ENCODE results near the gene PSMB4. TPM values are rescaled to one million over a fixed set of nuclear protein-coding genes. Genes with fewer than 3 reads are reported as not detected.
"Not testable (repeated sequence)": the region's sequence is repeated elsewhere in the genome, so short reads cannot be mapped to it uniquely, and the experiment has no call there.

PSMB4 gene
- total RNA-seq, 5 donors from 2014 or later (not counting 1 experiment from before 2014, with no cell fraction given): 221 to 283 (median 232) TPM

- ATAC-seq (replicated peaks in 1 of 4): no peak
- Histone ChIP-seq H3K36me3 (ENCODE audit: control insufficient read depth in 2 of 2, extremely low read depth in 1 of 2, insufficient read depth in 1 of 2, low read length in 1 of 2) (peaks cover 5 to 80% of the 10 kb centered on the region in 2 donors), H3K27ac (ENCODE audit: low read length) (no peak overlapping the region), H3K4me3 (ENCODE audit: control insufficient read depth in 1 of 2, extremely low read depth in 1 of 2, low read length in 1 of 2) (no peak overlapping the region), H3K4me1 (ENCODE audit: control insufficient read depth in 1 of 2, extremely low read depth in 1 of 2, insufficient read depth in 2 of 2, low read length in 2 of 2) (no peaks in the 10 kb centered on the region), H3K27me3 (replicated peaks in 1 of 2; ENCODE audit: control insufficient read depth in 2 of 2, extremely low read depth in 1 of 2, insufficient read depth in 2 of 2, low read length in 1 of 2) (no peaks in the 10 kb centered on the region), H3K9me3 (no peaks in the 10 kb centered on the region)
- Mint-ChIP-seq H3K4me1 (peaks cover 5 to 8% (median 7%) of the 10 kb centered on the region in 3 donors), H3K27ac (no peak overlapping the region), H3K4me3 (no peak overlapping the region), H3K9me3 (no peaks in the 10 kb centered on the region), H3K36me3 (peaks cover 53% of the 10 kb centered on the region), H3K27me3 (no peaks in the 10 kb centered on the region)
- DNase-seq: no peak
- ChIA-PET CTCF (no interaction called here), POLR2A (interaction anchor here (0.6 to 0.8 kb wide), 2 partner anchors 8 to 10 kb away, joined by 3 read pairs; no protein-coding TSS in a partner anchor)
- WGBS (ENCODE audit: insufficient coverage): 97% methylated on average over 5 of the region's 7 CpGs
Measured at GRCh38 chr1:151428068-151428467, 28.7 kb downstream of the PSMB4 start.

GRCh38 chr1:151433827-151434226, 34.5 kb downstream of the PSMB4 start:
- ATAC-seq (replicated peaks in 1 of 4); H3K27ac Mint-ChIP-seq; H3K9me3 ChIP-seq; DNase-seq; H3K27me3 Mint-ChIP-seq; H3K4me3 ChIP-seq (ENCODE audit: control insufficient read depth in 1 of 2, extremely low read depth in 1 of 2, low read length in 1 of 2); H3K4me3 Mint-ChIP-seq; H3K9me3 Mint-ChIP-seq; H3K27me3 ChIP-seq (replicated peaks in 1 of 2; ENCODE audit: control insufficient read depth in 2 of 2, extremely low read depth in 1 of 2, insufficient read depth in 2 of 2, low read length in 1 of 2); CTCF ChIA-PET; POLR2A ChIA-PET; H3K27ac ChIP-seq (ENCODE audit: low read length): not testable (repeated sequence)
- Histone ChIP-seq H3K36me3 (ENCODE audit: control insufficient read depth in 2 of 2, extremely low read depth in 1 of 2, insufficient read depth in 1 of 2, low read length in 1 of 2) (peaks cover 0 to 36% of the 10 kb centered on the region in 2 donors), H3K4me1 (ENCODE audit: control insufficient read depth in 1 of 2, extremely low read depth in 1 of 2, insufficient read depth in 2 of 2, low read length in 2 of 2) (peaks cover 0 to 18% of the 10 kb centered on the region in 2 experiments)
- H3K36me3 Mint-ChIP-seq: peaks cover 13% of the 10 kb centered on the region
- peaks cover 35 to 38% (median 38%) of the 10 kb centered on the region in 3 donors for H3K4me1 Mint-ChIP-seq
- WGBS (ENCODE audit: insufficient coverage): 96% methylated on average over 5 of the region's 5 CpGs

- H3K9me3 ChIP-seq: no peaks in the 10 kb centered on the region
- Mint-ChIP-seq H3K36me3 (peaks cover 10% of the 10 kb centered on the region), H3K9me3 (no peaks in the 10 kb centered on the region), H3K27me3 (no peaks in the 10 kb centered on the region), H3K27ac (peak overlapping the region in 1 of 2 donors; percentile 68), H3K4me3 (no peak overlapping the region), H3K4me1 (peaks cover 45 to 48% (median 48%) of the 10 kb centered on the region in 3 donors)
- no peaks in the 10 kb centered on the region for H3K27me3 ChIP-seq (replicated peaks in 1 of 2; ENCODE audit: control insufficient read depth in 2 of 2, extremely low read depth in 1 of 2, insufficient read depth in 2 of 2, low read length in 1 of 2)
- peaks cover 0 to 24% of the 10 kb centered on the region in 2 donors for H3K36me3 ChIP-seq (ENCODE audit: control insufficient read depth in 2 of 2, extremely low read depth in 1 of 2, insufficient read depth in 1 of 2, low read length in 1 of 2)
- H3K27ac ChIP-seq (ENCODE audit: low read length): no peak overlapping the region
- ATAC-seq (replicated peaks in 1 of 4) (no peak), DNase-seq (no peak)
- WGBS (ENCODE audit: insufficient coverage): no CpG with 5 or more reads among the region's 3 CpGs
- H3K4me3 ChIP-seq (ENCODE audit: control insufficient read depth in 1 of 2, extremely low read depth in 1 of 2, low read length in 1 of 2): no peak overlapping the region
- POLR2A ChIA-PET: interaction anchor here in 1 of 2 donors (0.5 kb wide), 1 partner anchor 18 kb away, joined by 3 read pairs; no protein-coding TSS in a partner anchor
- H3K4me1 ChIP-seq (ENCODE audit: control insufficient read depth in 1 of 2, extremely low read depth in 1 of 2, insufficient read depth in 2 of 2, low read length in 2 of 2): peaks cover 0 to 18% of the 10 kb centered on the region in 2 experiments
- CTCF ChIA-PET: interaction anchor here in 1 of 2 donors (0.5 to 0.7 kb wide), 2 partner anchors 19 to 1421 kb away, joined by 4 to 5 read pairs; no protein-coding TSS in a partner anchor
Measured at GRCh38 chr1:151435174-151435573, 35.8 kb downstream of the PSMB4 start.

GRCh38 chr1:151436985-151437384, 37.6 kb downstream of the PSMB4 start:
- H3K9me3 Mint-ChIP-seq: no peaks in the 10 kb centered on the region
- ChIA-PET CTCF (interaction anchor here in 1 of 2 donors (1.0 kb wide), 1 partner anchor 13 kb away, joined by 3 read pairs; no protein-coding TSS in a partner anchor), POLR2A (interaction anchor here (0.6 to 0.7 kb wide), 3 partner anchors 12 to 136 kb away, joined by 3 to 4 read pairs (median 4); no protein-coding TSS in a partner anchor)
- peaks cover 57 to 64% (median 59%) of the 10 kb centered on the region in 3 donors for H3K4me1 Mint-ChIP-seq
- peaks cover 0 to 18% of the 10 kb centered on the region in 2 experiments for H3K4me1 ChIP-seq (ENCODE audit: control insufficient read depth in 1 of 2, extremely low read depth in 1 of 2, insufficient read depth in 2 of 2, low read length in 2 of 2)
- DNase-seq: peak in 1 of 35 experiments; percentile 40
- H3K27ac ChIP-seq (ENCODE audit: low read length): no peak overlapping the region
- peaks cover 19% of the 10 kb centered on the region for H3K36me3 Mint-ChIP-seq
- no peak overlapping the region for H3K4me3 ChIP-seq (ENCODE audit: control insufficient read depth in 1 of 2, extremely low read depth in 1 of 2, low read length in 1 of 2)
- no peak for ATAC-seq (replicated peaks in 1 of 4)
- no peaks in the 10 kb centered on the region for H3K9me3 ChIP-seq
- WGBS (ENCODE audit: insufficient coverage): 100% methylated on average over 1 of the region's 6 CpGs
- no peaks in the 10 kb centered on the region for H3K27me3 Mint-ChIP-seq
- H3K27ac Mint-ChIP-seq: no peak overlapping the region
- peaks cover 0 to 34% of the 10 kb centered on the region in 2 donors for H3K36me3 ChIP-seq (ENCODE audit: control insufficient read depth in 2 of 2, extremely low read depth in 1 of 2, insufficient read depth in 1 of 2, low read length in 1 of 2)
- no peaks in the 10 kb centered on the region for H3K27me3 ChIP-seq (replicated peaks in 1 of 2; ENCODE audit: control insufficient read depth in 2 of 2, extremely low read depth in 1 of 2, insufficient read depth in 2 of 2, low read length in 1 of 2)
- no peak overlapping the region for H3K4me3 Mint-ChIP-seq

- POLR2A ChIA-PET; H3K9me3 Mint-ChIP-seq; H3K9me3 ChIP-seq; ATAC-seq (replicated peaks in 1 of 4); H3K27me3 ChIP-seq (replicated peaks in 1 of 2; ENCODE audit: control insufficient read depth in 2 of 2, extremely low read depth in 1 of 2, insufficient read depth in 2 of 2, low read length in 1 of 2); H3K27me3 Mint-ChIP-seq; H3K27ac Mint-ChIP-seq; H3K4me3 ChIP-seq (ENCODE audit: control insufficient read depth in 1 of 2, extremely low read depth in 1 of 2, low read length in 1 of 2); H3K27ac ChIP-seq (ENCODE audit: low read length); DNase-seq; H3K4me3 Mint-ChIP-seq: not testable (repeated sequence)
- Mint-ChIP-seq H3K36me3 (peaks cover 20% of the 10 kb centered on the region), H3K4me1 (peaks cover 57 to 62% (median 60%) of the 10 kb centered on the region in 3 donors)
- CTCF ChIA-PET: interaction anchor here (0.6 to 1.0 kb wide), 2 partner anchors 13 to 134 kb away, joined by 3 read pairs; no protein-coding TSS in a partner anchor
- Histone ChIP-seq H3K36me3 (ENCODE audit: control insufficient read depth in 2 of 2, extremely low read depth in 1 of 2, insufficient read depth in 1 of 2, low read length in 1 of 2) (peaks cover 0 to 34% of the 10 kb centered on the region in 2 donors), H3K4me1 (ENCODE audit: control insufficient read depth in 1 of 2, extremely low read depth in 1 of 2, insufficient read depth in 2 of 2, low read length in 2 of 2) (peaks cover 0 to 18% of the 10 kb centered on the region in 2 experiments)
- WGBS (ENCODE audit: insufficient coverage): 27% methylated on average over 2 of the region's 8 CpGs
Measured at GRCh38 chr1:151437396-151437795, 38.0 kb downstream of the PSMB4 start.

GRCh38 chr1:151443846-151444782, 44.7 kb downstream of the PSMB4 start:
- ChIA-PET POLR2A (interaction anchor here in 1 of 2 donors (0.6 kb wide), 1 partner anchor 386 kb away, joined by 7 read pairs; no protein-coding TSS in a partner anchor), CTCF (interaction anchor here (0.5 to 1.1 kb wide), 11 partner anchors 13 to 561 kb away, joined by 3 to 6 read pairs (median 3); partner anchors contain the start of gene CGN (in 1 of the 2))
- H3K27me3 ChIP-seq (replicated peaks in 1 of 2; ENCODE audit: control insufficient read depth in 2 of 2, extremely low read depth in 1 of 2, insufficient read depth in 2 of 2, low read length in 1 of 2): no peaks in the 10 kb centered on the region
- no peak overlapping the region for H3K4me3 ChIP-seq (ENCODE audit: control insufficient read depth in 1 of 2, extremely low read depth in 1 of 2, low read length in 1 of 2)
- Mint-ChIP-seq H3K27me3 (no peaks in the 10 kb centered on the region), H3K4me3 (no peak overlapping the region), H3K4me1 (peaks cover 59 to 73% (median 64%) of the 10 kb centered on the region in 3 donors), H3K36me3 (peaks cover 16% of the 10 kb centered on the region), H3K27ac (peak overlapping the region in 1 of 2 donors; percentile 16), H3K9me3 (no peaks in the 10 kb centered on the region)
- peak; percentile 95 to 97 (median 96) for ATAC-seq (replicated peaks in 1 of 4)
- H3K27ac ChIP-seq (ENCODE audit: low read length): no peak overlapping the region
- WGBS (ENCODE audit: insufficient coverage): 0% methylated on average over 1 of the region's 4 CpGs
- H3K4me1 ChIP-seq (ENCODE audit: control insufficient read depth in 1 of 2, extremely low read depth in 1 of 2, insufficient read depth in 2 of 2, low read length in 2 of 2): peaks cover 2 to 5% of the 10 kb centered on the region in 2 experiments
- DNase-seq: peak; percentile 13 to 86 (median 61)
- peaks cover 0 to 20% of the 10 kb centered on the region in 2 donors for H3K36me3 ChIP-seq (ENCODE audit: control insufficient read depth in 2 of 2, extremely low read depth in 1 of 2, insufficient read depth in 1 of 2, low read length in 1 of 2)
- H3K9me3 ChIP-seq: no peaks in the 10 kb centered on the region
